ENCODE results near the gene CPLANE1.

DNA sequence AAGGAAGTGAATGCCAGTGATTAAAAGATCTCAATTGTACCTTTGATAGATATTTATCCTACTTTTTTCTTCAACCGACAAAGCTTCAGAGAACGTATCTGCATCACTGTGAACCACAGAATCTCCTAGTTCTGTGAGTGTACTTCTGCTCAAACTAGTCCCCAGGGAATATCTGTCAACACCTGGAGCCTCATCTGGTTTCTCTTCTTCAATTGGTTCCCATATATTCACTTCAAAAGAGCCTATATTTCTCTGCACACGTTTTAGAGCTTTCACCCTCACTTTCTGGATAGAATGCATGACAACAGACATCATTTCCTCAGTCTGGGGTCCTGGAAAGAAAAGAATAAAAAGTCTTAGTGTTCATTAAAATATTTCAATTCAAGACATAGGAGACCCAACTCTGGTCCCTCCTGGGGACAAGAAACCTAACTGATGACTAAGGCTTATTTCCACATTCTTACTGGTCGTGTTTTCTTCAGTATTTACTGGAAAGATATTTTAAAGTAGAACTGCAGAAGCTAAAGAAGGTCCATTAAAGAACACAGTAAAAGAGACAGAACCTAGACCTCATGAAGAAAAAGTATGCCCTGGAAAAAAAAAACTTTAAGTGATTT is 64.3 kb downstream of the CPLANE1 start:
- TF ChIP-seq, protein P1, sequence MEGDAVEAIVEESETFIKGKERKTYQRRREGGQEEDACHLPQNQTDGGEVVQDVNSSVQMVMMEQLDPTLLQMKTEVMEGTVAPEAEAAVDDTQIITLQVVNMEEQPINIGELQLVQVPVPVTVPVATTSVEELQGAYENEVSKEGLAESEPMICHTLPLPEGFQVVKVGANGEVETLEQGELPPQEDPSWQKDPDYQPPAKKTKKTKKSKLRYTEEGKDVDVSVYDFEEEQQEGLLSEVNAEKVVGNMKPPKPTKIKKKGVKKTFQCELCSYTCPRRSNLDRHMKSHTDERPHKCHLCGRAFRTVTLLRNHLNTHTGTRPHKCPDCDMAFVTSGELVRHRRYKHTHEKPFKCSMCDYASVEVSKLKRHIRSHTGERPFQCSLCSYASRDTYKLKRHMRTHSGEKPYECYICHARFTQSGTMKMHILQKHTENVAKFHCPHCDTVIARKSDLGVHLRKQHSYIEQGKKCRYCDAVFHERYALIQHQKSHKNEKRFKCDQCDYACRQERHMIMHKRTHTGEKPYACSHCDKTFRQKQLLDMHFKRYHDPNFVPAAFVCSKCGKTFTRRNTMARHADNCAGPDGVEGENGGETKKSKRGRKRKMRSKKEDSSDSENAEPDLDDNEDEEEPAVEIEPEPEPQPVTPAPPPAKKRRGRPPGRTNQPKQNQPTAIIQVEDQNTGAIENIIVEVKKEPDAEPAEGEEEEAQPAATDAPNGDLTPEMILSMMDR (IDR thresholded peaks at IDR 0.05) = no peak
- no peak for TF ChIP-seq POLR2A (IDR thresholded peaks at IDR 0.05)

Measured in thyroid gland (tissue), 4 donors.